ENCODE results near the gene PRKCZ.

Gene PRKCZ

DNA sequence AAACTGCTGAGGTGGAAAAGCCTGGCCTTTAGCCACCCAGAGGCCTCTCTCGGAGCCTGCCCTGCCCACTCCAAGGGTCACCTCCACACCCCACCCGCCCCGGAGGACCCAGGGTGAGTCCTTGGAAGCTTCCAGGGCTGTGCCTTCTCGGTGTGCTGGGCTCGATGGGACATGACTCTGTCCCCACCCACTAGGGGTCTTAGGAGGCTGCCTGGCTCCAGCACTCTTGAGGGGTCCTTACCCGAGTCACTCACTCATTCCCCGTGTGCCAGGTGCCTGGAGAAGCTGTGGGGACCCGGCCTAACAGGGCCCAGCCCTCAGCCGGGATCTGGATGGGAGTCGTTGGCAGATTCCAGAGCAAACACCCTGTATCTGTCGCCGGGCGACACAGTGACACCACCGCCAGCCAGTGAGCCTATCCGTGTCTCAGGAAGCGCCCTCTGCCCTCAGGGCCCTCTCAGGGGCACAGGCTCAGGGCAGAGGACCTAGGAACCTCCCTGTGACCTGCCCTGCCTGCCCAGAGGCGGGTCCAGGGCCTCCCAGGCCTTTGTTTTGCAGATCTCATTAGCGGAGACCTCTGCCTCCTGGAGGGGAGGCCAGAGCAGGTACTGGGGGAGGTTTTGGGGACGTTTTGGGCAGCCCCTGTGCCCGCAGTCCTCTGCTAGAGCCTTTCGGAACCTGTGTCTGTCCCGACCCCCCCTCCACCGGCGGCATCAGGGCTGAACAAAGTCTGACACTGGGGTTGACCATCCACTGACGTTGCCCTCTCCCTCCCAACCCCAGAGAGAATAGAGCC is 3.1 kb upstream of the PRKCZ start:
- no peak for DNase-seq

GRCh38 chr1:2047749-2048729 is 2.2 kb upstream of the PRKCZ start:
- no peak for DNase-seq

GRCh38 chr1:2049225-2049717 is 940 bp upstream of the PRKCZ start:
- DNase-seq = peak; percentile 9 to 38

GRCh38 chr1:2050461-2050792 is 216 bp downstream of the PRKCZ start:
- DNase-seq = peak in 1 of 2 experiments; percentile 35

- no peak for DNase-seq
These were observed 827 bp downstream of the PRKCZ start for GRCh38 chr1:2050793-2051682.

- no peak for DNase-seq
These were observed 2.0 kb downstream of the PRKCZ start for GRCh38 chr1:2052054-2052679.

DNA sequence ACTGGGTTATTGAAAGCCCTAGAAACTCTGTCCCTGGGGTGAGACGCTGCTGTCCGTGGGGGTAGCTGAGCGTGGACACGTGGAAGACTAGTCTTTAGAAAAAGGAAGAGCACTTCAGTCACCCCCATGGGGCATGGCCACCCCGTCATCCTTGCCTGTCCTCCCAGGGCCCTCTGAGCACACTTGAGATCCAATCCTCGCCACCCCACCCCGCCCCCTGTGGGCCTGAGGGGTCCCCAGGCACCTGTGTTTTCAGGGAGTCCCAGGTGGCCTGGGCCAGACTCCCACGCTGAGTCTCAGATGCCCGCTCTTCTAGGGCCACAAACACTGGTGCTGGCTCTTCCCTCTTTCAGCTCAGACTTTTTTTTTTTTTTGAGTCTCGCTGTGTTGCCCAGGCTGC is 2.5 kb downstream of the PRKCZ start:
- DNase-seq = no peak

- no peak for DNase-seq
These were observed 3.0 kb downstream of the PRKCZ start for GRCh38 chr1:2053217-2053616.

GRCh38 chr1:2053784-2054376 is 3.7 kb downstream of the PRKCZ start:
- DNase-seq = no peak

DNA sequence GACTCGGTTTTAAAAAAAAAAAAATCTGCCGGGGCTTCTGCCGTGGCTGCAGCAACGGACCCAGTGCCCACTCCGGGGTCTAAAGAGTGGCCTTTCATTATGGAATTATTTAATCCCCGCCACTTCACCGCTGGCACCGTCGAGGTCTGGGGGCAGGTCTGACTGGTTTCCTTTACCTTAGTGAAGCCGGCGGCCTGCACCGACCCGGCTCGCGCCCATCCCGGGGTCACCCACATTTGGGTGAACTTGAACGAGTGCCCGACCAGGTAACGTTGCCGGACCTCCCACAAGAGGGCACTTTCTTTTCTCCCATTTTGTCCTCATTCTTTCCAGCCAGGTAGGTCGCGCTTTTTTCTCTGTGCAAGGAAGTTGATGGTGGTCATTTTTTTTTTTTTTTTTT is 4.3 kb downstream of the PRKCZ start:
- no peak for DNase-seq

DNA sequence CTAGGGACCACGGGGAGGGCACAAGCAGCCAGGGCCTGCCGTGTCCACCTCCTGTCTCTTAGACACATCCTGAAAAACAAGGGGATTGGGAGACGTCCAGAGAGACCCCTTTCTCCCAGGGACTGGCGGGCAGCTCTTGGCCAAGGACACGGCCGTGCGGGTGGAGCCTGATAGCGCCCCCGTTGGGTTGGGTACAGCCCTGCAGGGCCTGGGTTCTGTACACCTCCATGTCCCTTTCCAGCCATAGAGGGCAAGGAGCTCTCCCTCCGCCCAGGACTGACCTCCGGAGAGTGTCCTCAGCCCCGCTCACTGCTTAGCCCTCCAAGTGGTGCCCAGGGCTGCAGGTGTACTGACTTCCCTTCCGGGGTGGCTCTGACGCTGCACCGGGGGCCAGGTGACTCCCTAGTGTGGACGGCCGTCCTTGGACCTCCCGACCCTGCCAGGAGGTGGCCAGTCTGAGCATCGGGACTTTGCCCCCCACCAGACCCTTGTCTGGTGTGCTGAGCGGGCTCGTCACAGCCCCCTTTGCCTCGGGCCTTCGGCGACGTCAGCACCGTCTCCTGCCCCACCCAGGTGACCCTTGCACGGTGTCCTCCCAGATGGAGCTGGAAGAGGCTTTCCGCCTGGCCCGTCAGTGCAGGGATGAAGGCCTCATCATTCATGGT is 5.8 kb downstream of the PRKCZ start:
- DNase-seq = no peak

DNA sequence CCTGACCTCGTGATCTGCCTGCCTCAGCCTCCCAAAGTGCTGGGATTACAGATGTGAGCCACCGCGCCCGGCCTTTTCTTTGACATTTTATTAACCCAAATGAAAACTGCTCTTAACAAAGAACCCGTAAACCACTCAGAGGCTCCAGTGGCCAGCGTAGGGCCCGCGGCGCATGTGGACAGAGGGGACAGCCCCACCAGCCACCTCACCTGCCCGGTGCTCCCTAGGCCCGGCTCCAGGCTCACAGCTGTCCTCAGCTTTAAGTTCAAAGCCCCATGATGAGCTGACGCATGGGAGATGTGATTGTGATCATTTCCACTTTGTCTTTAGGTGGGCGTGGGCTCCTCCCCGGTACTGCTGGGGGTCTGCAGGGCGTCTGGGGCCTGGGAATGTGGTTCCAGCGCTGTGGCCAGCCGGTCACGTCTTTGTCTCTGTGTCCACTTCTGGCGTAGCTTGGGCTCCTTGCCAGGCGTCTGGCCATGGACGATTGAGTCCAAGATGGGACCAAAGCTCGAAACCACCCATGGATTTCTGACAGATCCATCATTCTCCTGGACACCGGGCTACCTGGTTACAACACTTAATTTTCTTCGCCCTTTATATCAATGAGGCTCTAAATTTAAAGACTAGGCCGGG is 6.9 kb downstream of the PRKCZ start:
- no peak for DNase-seq

- DNase-seq = no peak
These were observed 9.2 kb downstream of the PRKCZ start for GRCh38 chr1:2059290-2059953.

DNA sequence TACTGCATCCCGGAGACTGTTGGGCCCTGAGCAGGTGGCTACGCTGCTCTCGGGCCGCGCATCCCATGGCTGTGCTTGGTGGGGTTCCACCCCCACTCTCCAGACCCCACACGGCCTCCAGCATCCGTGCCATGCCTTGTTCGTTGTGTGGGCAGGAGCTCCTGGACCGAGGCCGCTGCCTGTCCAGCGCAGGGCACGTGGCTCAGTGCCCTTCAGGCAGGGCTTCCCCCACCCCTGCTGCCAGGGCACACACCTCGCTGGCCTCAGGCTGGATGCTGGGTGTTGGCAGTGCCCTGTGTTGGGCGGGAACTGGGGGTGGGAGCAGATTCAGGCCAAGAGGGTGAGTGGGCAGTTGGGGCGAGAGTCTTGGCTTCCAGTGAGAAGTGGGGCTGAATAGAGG is 9.9 kb downstream of the PRKCZ start:
- DNase-seq = no peak

- no peak for DNase-seq
These were observed 10.3 kb downstream of the PRKCZ start for GRCh38 chr1:2060535-2060934.

DNA sequence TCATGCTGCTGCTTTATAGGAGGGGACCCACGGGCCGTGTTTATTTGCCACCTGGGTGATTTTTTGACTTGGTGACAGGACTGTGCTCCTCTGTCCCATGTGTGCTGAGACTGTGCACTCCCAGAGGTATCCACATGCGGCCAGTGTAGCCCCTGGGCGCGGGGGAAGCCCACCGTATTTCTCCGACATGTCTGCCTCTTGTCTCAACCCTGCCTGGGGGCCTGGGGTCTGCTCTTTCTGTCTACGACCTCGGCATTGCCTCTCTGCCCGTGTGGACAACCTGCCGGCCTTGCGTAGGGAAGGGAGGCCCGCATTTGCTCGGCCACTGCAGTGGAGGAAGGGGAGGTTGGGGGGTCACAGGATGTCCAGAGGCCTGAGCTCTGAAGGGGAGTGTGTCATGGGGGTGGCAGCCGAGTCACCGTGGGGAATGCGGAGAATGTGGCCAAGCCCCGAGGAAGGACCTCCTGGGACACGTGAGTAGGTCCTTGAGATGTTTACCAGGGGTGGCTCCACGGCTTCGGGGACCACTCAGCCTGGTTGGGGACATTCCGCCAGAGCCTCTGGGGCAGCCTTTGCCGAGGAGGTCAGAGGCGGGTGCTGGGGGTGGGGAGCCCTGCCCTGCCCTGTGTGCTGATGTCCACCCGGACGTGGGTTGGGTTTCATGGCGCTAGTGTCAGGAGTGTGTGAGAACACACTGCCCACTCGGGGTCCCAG is 11.0 kb downstream of the PRKCZ start:
- no peak for DNase-seq

GRCh38 chr1:2065699-2066098 is 15.5 kb downstream of the PRKCZ start:
- no peak for DNase-seq

GRCh38 chr1:2067393-2067792 is 17.2 kb downstream of the PRKCZ start:
- DNase-seq = no peak

- no peak for DNase-seq
These were observed 17.8 kb downstream of the PRKCZ start for GRCh38 chr1:2067981-2068380.

DNA sequence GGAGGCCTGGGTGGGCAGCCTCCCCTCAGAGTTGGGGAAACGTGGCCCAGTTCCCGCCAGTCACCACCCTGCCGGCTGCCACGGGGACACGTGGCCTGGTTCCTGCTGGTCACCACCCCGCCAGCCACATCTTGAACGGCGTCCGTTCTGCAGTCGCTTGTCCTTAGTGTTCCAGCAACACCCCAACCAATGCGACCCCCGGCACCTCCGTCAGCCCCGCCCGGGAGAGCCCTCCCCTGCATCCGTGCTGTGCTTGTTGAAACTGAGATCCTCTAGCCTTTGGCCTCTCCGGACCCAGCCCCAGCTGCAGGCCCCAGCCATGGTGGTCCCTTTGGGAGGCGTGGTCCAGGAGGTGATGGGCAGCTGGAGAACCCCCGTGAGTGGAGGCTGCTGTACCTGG is 18.7 kb downstream of the PRKCZ start:
- DNase-seq = no peak
